22Rv1 (cell line): ENCODE results near the gene KCNIP1.

Experiments used
- ZFX ChIP-seq: fragments of 450-650 bp; IDR thresholded peaks from 2 replicates; pipeline ENCODE4 v1.6.1; 2017; ENCODE audit warnings: antibody characterized with exemption, borderline replicate concordance
- TF ChIP-seq, protein P1 (sequence below): fragments of 450-650 bp; IDR thresholded peaks from 2 replicates; pipeline ENCODE4 v1.5.1; 2017; ENCODE audit warnings: mild to moderate bottlenecking

DNA sequence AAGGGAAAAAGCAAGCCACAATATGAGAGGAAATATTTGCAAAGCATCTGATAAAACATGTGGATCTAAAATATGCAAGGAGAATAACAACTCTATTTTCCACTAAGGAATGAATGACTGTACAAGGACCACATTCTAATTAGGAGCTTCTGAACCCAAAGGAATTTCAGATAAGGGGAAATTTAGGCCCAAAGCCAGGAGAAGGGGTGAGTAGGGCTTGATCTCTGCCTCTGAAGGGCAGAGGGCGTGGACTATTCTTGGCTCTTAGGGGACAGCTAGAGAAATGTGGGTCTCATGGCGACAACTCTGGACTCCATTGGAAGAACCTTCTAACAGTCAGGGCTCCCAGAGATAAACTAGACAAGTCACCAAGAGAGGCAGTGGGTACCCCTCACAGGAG lies 147.0 kb downstream of the KCNIP1 start:
- TF ChIP-seq, protein P1, sequence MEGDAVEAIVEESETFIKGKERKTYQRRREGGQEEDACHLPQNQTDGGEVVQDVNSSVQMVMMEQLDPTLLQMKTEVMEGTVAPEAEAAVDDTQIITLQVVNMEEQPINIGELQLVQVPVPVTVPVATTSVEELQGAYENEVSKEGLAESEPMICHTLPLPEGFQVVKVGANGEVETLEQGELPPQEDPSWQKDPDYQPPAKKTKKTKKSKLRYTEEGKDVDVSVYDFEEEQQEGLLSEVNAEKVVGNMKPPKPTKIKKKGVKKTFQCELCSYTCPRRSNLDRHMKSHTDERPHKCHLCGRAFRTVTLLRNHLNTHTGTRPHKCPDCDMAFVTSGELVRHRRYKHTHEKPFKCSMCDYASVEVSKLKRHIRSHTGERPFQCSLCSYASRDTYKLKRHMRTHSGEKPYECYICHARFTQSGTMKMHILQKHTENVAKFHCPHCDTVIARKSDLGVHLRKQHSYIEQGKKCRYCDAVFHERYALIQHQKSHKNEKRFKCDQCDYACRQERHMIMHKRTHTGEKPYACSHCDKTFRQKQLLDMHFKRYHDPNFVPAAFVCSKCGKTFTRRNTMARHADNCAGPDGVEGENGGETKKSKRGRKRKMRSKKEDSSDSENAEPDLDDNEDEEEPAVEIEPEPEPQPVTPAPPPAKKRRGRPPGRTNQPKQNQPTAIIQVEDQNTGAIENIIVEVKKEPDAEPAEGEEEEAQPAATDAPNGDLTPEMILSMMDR = no peak
- no peak for TF ChIP-seq ZFX
